Measurements from ENCODE around the gene FZR1.
"Not testable (repeated sequence)": the region's sequence is repeated elsewhere in the genome, so short reads cannot be mapped to it uniquely, and the experiment has no call there.

The FZR1 gene

DNA sequence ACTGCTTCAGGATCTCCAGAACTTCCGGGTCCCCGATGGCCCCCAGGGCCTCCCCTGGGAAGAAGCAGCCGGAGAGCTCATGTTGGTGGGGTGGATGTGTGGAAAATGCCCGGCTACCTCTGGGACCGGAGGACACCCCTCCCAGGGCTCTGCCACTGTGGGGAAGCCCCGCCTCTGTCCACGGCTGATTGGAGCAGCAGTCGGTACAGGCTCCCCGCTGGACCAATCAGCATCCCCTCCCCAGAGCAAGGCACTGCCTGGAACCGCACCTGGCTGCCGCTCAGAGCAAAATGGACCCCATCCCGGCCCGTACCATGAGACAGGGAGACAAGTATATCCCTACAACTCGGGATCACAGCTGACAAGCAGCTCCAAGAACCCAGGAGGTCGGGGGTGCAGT, 12.1 kb upstream of the FZR1 start:
- DNase-seq (ENCODE audit: low read depth in 2 of 3, low spot score in 1 of 3), result peak in 1 of 3 donors; percentile 48

DNA sequence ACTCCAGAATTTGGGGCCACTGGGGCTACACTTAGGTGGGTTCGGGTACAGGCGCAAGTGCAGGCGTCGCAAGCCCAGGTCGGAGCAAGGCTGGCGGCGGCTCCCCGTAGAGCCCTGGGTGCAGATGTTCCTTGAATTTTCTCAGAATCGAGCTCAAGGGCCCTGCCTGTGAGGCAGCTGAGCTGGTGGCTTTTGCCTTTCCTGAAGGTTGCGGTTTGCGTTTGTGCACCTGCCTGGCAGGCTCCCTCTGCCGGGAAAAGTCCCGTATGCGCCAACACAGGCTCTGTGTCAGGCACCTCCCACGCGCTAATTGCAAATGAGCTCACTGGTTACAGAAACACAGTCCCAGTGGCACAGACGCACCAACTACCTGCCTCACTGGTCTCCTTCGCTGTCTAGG, 11.6 kb upstream of the FZR1 start:
- DNase-seq (ENCODE audit: low read depth in 2 of 3, low spot score in 1 of 3), result peak; percentile 52 to 63 (median 55)

DNA sequence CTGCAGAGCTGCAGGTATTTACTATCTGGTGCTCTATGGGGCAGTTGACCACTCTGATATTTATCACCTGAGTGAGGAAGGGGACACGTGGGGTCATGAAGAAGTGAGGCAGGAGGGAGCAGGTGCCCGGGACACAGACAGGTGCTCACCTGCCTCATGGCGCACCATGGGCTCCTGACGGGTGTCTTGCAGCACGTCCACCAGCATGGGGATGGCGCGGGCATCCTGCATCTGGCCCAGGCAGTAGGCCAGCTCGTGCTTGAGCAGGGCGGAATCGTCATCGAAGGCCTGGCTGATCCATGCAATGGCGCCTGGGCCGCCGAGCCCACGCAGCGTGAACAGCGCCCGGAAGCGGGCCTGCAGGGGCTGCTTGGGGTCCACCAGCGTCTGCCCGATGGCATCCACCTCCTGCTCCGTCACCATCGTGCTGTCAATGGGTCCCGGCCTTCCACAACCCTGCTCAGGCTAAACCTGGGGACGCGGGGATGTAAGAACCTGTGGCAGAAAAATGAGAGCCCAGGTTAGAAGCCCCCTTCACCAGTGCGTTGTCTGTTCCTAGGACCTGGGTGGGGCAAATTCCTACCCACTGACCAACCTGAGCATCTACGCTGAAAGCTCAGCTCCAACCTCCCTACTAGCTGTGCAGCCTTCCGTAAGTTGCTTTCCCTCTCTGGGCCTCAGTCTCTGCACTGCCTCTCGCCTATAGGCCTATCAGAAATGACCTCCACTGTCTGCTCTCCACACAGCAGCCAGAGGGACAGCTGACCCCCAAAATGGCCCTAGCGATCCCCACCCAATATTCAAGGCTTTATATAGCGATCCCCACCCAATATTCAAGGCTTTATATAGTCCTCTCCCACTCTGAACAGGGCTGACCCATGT, 9.5 kb upstream of the FZR1 start:
- DNase-seq (ENCODE audit: low read depth in 2 of 3, low spot score in 1 of 3), result no peak

DNA sequence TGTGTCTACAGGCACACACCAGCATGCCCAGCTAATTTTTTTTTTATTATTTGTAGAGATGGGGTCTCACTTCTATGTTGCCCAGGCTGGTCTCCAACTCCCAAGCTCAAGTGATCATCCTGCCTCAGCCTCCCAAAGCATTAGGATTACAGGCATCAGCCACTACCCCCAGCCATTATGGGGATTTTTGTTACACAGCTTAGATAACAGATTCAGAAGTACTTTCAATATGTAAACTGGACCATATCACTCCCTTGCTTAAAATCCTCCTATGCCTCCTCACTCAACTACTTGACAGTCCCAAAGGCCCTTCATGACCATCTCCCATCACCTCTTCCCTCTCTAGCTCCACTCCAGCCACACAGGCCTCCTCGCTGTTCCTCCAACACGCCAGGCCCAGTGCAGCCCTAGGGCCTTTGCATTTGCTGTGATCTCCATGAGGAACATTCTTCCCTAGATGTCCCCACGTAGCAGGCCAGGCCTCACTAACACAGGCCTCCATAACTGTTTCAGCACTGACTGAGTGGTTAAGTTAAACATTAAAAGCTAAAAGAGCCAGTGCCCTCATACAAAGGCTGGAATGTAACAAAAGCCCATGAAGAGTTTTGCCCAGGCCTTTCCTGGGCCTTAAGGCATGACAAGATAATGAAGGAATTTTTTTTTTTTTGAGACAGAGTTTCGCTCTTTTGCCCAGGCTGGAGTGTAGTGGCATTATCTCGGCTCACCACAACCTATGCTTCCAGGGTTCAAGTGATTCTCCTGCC, 8.2 kb upstream of the FZR1 start:
- no peak for DNase-seq (ENCODE audit: low read depth in 2 of 3, low spot score in 1 of 3)

DNA sequence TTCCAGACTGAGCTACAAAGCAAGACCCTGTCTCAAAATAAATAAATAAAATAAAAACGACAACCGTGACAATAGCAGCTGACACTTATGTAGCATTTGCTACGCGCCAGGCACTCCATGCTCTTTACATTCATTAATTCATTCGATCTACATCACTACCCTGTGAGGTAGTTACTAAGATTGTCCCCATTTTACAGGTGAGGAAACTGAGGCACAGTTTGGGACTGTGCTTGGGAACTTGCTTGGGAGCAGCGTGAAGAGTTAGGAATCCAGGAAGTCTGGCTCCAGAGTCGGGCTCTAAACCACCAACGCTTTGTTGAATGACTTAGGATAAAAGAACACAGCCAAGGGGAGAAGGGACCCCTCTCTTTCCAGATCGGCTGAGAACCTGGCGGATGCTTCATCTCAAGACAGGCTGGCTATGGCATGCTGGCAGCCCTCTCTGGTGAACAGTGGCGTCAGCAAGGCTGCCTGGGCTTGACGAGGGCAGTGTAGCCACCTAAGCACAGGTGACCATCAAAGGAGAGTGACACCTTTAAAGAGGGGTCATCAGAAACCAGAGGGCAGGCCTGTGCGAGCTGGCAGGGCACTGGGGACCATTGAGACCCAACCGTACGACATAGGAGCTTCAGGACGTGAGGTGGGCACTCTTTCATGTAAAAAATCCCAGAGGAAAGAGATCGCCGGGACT, 6.2 kb upstream of the FZR1 start:
- DNase-seq (ENCODE audit: low read depth in 2 of 3, low spot score in 1 of 3), result no peak

DNA sequence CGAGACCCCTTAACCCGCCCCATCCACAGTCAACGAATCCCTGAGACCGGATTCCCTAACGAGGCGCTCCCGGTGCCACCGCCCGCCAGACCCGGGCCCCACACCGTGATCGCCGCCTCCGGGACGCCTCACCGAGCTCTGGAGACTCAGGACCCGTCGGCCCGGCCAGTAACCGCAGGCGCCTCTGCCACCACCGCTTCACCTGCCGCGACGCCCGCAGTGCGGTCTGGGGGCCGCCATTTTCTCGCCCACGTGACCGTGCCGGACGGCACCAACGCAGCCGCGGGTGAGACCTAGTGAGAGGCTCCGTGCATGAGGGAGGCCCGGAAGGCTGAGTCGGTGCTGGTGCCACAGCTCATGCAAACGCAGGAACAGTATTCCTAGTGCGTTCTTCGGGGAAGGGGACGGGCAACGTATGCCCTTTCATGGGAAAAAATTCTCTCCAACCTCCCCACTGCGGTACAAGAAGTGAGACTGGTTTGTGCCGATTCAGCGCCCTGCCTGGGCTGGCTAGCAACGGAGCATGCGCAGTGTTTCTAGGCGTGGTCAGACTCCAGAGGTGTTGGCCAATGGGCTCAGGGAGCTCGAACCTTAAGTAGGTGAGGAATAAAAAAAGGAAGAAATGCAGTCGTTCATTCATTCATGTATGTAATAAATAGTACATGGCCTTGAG, 5.5 kb upstream of the FZR1 start, which contains the start of gene DOHH:
DOHH (minus strand) TSS at position 246 of the 673 bp plus-strand sequence. CDS start 3,860 bp downstream, outside the sequence.
- DNase-seq (ENCODE audit: low read depth in 2 of 3, low spot score in 1 of 3), result peak; percentile 93 to 96 (median 95)

DNA sequence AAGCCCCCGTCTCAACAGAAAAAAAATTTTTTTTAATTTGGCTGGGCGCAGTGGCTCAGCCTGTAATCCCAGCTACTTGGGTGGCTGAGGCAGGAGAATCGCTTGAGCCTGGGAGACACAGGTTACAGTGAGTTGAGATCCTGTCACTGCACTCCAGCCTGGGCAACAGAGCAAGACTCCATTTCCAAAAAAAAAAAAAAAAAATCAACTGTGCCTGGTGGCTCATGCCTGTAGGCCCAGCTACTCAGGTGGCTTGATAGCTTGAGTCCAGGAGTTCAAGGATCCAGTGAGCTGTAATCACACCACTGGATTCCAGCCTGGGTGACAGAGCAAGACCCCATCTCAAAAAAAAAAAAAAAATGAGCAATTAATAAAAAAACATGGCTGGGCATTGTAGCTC, 4.3 kb upstream of the FZR1 start:
- no peak for DNase-seq (ENCODE audit: low read depth in 2 of 3, low spot score in 1 of 3)

DNA sequence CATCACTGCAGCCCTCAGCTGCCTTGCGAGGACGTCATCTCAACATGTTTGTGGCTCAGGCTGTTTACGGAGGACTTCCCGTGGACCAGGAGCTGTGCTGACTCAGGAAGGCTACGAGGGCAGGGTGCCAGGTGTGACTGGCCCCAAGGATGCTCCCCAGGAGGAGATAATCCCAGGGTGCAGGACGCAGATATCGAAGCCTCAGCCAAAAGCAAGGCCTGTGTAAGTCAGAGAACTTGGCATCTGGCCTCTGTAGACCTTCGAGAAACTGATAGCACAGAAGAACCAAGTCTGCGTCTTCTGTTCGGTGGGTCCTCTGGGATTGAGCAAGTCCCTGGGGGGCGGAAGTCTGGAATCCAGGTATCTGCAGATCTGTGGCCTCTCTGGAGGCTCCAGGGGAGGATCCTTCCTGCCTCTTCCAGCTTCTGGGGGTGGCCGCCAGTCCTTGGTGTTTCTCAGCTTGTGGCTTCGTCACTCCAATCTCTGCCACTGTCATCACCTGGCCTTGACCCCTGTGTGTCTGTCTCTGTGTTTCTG, 3.0 kb upstream of the FZR1 start:
- DNase-seq (ENCODE audit: low read depth in 2 of 3, low spot score in 1 of 3), result no peak

DNA sequence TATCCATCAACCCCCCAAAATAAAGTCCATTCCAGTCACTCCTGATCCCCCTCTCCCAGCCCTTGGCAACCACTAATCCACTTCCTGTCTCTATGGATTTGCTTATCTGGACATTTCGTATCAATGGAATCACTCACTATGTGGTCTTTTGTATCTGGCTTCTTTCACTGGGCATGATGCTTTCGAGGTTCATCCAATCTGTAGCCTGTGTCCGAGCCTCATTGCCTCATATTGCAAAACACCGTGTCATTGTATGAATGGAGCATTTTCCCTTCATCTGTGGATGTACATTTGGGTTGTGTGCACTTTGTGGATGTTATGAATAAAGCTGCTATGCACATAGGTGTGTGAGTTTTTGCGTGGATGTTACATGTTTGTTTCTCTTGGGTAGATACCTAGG, 1.4 kb upstream of the FZR1 start:
- DNase-seq (ENCODE audit: low read depth in 2 of 3, low spot score in 1 of 3), result no peak

DNA sequence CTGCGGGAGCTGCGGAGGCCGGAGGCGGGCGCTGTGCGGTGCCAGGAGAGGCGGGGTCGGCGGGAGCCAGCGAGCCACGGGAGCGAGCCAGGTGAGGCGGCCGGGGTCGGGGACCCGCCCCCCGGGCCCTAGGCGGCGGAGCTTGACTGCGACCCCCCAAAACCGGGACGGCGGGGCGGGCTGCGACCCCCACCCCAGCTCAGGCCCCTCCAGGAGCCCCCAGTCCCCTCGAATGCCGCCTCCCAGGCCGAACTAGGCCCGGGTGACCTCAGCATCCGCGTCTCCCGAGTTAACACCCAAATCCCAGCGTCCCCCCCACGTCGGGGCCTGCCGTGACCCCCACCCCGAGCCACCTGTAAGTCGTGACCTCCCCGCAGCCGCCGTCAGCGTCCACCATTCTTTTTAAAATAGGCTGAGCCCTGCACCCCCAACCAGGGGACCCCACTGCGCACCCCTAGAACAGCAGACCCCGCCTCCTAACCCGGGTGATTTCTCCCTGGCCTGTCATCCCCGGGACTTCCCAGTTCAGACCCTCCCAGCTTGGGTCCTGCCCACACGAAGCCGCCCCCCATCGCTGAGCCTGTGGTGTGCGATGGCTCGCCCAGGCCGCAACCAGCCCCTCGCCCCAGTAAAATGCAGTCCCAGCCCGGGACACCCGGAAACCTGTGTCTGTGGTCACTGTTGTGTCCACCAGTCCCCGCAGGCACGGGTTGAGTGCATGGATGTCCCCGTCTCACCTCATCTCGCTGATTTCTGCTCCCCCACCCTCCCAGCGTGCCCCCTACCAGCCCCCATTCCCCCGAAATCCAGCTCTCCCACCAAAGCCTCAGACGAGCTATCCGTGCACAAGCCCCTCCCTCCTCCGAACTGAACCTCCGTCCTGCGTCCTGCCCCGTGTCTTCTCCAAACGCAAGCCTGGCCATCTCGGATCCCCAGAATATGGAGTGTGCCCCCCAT, 551 bp downstream of the FZR1 start:
- DNase-seq (ENCODE audit: low read depth in 2 of 3, low spot score in 1 of 3), result no peak

DNA sequence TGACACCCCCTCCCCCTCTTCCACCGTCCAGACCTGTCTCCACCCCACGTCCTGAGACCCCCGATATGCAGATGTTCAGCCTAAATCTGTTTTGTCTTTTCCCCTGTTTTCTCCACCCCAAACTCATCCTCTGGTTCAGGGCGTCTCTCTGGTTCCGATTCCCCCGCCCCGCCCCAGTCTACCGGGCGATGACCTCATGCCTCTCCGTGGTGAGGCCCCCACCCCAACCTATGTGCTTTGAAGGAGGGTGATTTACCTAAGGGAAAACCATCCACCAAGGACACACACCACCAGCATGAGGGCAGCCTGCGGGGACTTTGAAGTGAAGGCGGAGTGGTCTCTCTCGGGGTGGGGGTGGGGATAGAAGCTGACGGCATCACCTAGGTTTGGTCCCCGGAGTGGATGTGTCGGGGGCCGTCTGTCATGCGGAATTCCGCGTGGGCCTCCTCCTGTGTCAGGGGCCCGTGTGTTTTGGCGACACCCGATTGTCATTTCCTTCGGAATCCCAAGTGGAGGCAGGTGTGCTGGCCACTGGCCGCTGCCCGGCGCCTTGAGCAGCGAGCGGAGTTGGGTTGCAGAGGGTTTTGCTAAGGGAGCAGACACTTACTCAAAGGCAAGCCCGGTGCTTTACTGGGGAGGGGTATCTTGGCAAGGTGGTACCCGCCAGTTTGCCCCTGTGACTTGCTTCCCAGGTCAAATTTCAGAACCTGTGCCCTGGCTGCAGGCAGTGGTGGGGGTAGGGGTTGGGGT, 1.4 kb downstream of the FZR1 start:
- DNase-seq (ENCODE audit: low read depth in 2 of 3, low spot score in 1 of 3), result peak in 1 of 3 donors; percentile 17

DNA sequence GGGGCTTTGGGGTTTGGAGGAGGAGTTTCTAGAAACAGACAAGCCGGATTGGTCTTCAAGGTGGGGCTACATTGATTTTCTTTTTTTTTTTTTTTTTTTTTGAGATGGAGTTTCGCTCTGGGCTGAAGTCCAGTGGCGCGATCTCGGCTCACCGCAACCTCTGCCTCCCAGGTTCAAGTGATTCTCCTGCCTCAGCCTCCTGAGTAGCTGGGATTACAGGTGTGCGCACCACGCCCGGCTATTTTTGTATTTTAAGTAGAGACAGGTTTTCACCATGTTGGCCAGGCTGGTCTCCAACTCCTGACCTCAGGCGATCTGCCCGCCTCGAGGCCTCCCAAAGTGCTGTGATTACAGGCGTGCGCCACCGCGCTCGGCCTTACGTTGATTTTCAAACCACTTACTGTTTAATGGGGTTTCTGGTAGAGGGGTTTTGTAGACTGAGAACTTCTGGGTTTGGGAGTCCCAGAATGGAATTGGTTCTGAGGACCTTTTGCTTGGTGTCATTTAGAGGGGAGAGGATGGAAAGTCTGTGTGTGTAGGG, 2.1 kb downstream of the FZR1 start:
- not testable (repeated sequence) for DNase-seq (ENCODE audit: low read depth in 2 of 3, low spot score in 1 of 3)

DNA sequence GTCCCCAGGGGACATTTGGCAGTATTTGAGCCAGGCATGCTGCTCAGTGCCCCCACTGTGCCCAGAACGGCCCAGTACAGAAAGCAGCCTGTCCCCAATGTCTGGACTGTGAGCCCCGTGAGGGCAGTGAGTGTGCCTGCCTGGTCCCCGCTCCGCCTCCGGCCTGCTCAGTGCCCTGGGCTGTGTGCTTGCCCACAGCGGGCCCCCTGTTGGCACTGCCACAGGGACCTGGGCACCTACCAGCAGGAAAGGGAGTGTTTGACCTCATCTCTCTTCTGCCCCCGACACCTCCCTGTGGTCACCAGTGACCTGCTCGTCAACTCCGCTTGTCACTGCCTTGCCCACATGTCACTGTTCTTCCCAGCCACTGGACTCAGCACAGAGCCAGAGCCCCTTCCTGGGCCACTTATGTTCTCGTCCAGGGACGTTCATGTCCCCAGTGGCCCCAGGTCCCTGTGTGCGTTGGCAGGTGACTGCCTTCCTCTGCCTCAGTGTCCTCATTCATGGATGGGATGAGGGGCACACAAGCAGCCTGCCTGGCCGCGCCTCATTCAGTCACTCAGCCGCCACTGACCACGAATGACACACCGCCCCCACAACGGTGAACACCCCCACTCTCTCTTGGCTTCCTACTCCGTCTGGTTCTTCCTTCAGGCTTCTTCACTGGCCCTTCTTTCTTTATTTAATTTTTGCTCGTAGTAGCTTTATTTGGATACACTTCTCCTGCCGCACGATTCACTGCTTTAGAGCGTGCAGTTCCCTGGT, 2.8 kb downstream of the FZR1 start:
- no peak for DNase-seq (ENCODE audit: low read depth in 2 of 3, low spot score in 1 of 3)

DNA sequence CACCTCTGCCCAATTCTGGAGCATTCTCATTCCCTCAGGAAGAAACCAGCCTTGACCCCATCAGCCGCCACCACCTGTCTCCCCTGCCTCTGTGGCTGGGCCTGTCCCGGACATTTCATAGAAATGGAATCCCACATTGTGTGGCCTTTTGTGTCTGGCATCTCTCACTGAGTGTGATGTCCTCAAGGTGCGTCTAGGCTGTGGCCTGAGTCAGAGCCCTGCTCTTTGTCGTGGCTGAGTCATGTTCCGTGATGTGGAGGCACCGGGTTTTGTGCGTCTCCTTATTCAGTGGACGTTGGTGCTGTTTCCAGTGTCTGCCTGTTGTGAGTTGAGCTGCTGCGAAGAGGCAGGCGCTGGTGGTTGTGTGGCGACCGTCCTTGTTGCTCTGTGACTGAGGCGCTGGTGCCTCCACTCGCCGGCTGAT, 3.5 kb downstream of the FZR1 start:
- peak in 2 of 3 donors; percentile 24 to 42 for DNase-seq (ENCODE audit: low read depth in 2 of 3, low spot score in 1 of 3)

DNA sequence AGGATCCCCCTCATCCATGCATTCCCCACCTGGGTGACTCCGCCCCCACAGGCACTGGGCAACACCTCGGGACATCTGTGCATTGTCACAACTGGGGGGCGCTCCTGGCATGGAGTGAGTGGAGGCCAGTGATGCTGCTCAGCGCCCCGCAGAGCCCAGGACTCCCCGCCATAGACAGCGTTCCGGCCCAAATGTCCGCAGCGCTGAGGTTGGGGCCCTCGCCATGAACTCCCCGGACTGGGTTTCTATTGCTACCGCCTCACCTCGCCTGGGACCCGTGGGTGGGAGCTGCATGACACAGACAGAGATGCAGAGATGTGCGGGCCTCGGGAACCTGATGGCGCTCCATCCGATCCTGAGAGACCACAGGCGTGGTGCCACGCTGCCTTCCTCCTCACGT, 4.6 kb downstream of the FZR1 start:
- no peak for DNase-seq (ENCODE audit: low read depth in 2 of 3, low spot score in 1 of 3)

DNA sequence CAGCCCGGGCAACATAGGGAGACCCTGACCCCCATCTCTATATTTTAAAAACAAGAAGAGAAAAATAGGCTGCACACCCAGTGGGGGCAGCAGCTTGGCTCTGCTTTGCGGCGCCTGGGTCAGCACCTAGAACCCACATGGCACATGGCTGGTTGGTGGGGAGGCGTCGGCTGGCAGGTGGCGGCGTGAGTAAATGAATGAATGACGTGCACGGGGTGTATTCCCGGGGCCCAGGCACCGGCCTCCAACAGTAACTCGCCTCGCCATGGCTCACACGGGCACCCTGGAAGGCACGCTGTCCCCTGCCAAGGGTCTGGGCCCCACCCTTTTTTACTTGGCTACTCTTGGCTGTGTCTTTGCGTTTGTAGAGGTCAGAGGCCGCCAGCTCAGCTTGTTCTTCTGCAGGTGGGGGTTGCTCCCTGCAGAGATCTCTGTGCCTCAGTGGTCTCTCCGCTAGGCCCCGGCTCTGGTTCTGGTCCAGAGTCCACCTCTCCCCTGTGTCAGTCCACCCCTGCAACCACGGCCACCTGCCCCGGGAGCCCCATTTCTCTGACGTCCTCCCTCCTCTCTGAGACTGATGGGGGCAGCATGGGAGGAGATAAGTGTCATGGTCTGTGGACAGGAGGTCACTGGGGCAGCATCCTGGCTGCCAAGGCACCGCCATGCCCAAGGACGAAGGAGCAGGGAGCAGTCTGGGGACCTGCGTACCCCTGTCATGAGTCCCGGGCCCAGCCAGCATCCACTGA, 5.6 kb downstream of the FZR1 start:
- DNase-seq (ENCODE audit: low read depth in 2 of 3, low spot score in 1 of 3), result no peak

DNA sequence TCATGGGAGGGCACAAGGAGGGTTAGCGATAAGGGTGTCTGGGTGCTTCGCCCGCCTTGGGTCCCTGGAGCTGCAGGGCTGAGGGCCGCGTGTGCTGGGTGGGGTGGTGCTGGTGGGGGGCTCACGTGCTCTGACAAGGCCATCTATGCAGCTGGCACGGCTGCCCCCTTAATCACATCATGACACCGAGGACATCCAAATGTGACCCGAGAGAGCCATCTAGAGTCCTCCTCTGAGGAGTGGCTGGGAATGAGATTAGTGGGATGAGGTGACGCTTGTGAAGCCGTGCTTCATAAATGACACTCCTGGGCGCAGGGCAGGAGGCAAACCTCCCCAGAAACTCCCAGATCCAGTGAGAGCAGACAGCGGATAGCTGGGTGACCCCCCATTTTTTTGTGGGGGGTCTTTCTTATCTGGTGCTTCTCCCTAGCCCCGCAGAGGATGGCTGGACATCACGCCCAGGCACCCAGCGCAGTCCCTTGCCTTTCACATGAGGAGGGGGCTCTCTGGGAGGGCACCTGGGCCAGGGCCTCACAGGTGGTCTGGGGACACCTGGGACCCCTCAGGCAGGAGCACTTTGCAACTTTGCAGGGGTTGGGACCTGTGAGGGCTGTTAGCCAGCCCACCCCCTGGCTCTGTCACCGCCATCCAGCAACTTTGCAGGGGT, 6.6 kb downstream of the FZR1 start:
- DNase-seq (ENCODE audit: low read depth in 2 of 3, low spot score in 1 of 3), result no peak
